Muscle layer of colon (tissue), 2 donors: Measurements from ENCODE around the gene PACS1.

Experiments used
- H3K27ac ChIP-seq: one replicate; pipeline ENCODE4 v1.7.0; 2013; ENCODE audit warnings: low read depth, mild to moderate bottlenecking, low read length, moderate library complexity
- H3K27me3 ChIP-seq, 2 donors: one replicate each; pipeline ENCODE4 v1.7.0; 2013; ENCODE audit warnings: low read length in 2 of 2, mild to moderate bottlenecking in 2 of 2; ENCODE audit not compliant: insufficient read depth in 2 of 2, control insufficient read depth in 1 of 2
- H3K36me3 ChIP-seq: one replicate; pipeline ENCODE4 v1.7.0; 2013; ENCODE audit warnings: mild to moderate bottlenecking, low read length; ENCODE audit not compliant: insufficient read depth
- H3K4me1 ChIP-seq: one replicate; pipeline ENCODE4 v1.7.0; 2013; ENCODE audit warnings: mild to moderate bottlenecking, low read length; ENCODE audit not compliant: insufficient read depth
- H3K4me3 ChIP-seq, 2 donors: one replicate each; pipeline ENCODE4 v1.7.0; 2013; ENCODE audit warnings: low read length in 2 of 2, low read depth in 1 of 2, mild to moderate bottlenecking in 1 of 2, moderate library complexity in 1 of 2
- H3K9ac ChIP-seq: one replicate; pipeline ENCODE4 v1.7.0; 2013; ENCODE audit warnings: low read length
- H3K9me3 ChIP-seq: one replicate; pipeline ENCODE4 v1.7.0; 2013; ENCODE audit warnings: mild to moderate bottlenecking, low read length
- donor health status: abdominal sarcoma.
- donor health status: Adenocarcinoma of cecum.

Gene PACS1

GRCh38 chr11:66042227-66042995 is 27.7 kb upstream of the PACS1 start:
- Histone ChIP-seq H3K9me3 (no peaks in the 10 kb centered on the region), H3K4me3 (no peak overlapping the region), H3K27me3 (peaks cover 0 to 6% of the 10 kb centered on the region in 2 donors), H3K27ac (no peak overlapping the region), H3K9ac (no peak overlapping the region), H3K4me1 (no peaks in the 10 kb centered on the region), H3K36me3 (no peaks in the 10 kb centered on the region)

GRCh38 chr11:66042996-66043906 is 26.8 kb upstream of the PACS1 start:
- H3K9me3 ChIP-seq = no peaks in the 10 kb centered on the region
- H3K4me1 ChIP-seq = no peaks in the 10 kb centered on the region
- H3K36me3 ChIP-seq = no peaks in the 10 kb centered on the region
- no peak overlapping the region for H3K27ac ChIP-seq
- no peak overlapping the region for H3K9ac ChIP-seq
- H3K4me3 ChIP-seq = no peak overlapping the region
- H3K27me3 ChIP-seq = peaks cover 7 to 14% of the 10 kb centered on the region in 2 donors

GRCh38 chr11:66044757-66045156 is 25.3 kb upstream of the PACS1 start:
- Histone ChIP-seq H3K9ac (no peak overlapping the region), H3K4me3 (no peak overlapping the region), H3K9me3 (no peaks in the 10 kb centered on the region), H3K27me3 (peaks cover 7 to 22% of the 10 kb centered on the region in 2 donors), H3K4me1 (no peaks in the 10 kb centered on the region), H3K27ac (no peak overlapping the region), H3K36me3 (no peaks in the 10 kb centered on the region)

GRCh38 chr11:66045177-66045639 is 24.9 kb upstream of the PACS1 start:
- H3K4me3 ChIP-seq = no peak overlapping the region
- H3K9ac ChIP-seq = no peak overlapping the region
- H3K27me3 ChIP-seq = peaks cover 7 to 22% of the 10 kb centered on the region in 2 donors
- H3K9me3 ChIP-seq = no peaks in the 10 kb centered on the region
- no peaks in the 10 kb centered on the region for H3K4me1 ChIP-seq
- H3K27ac ChIP-seq = no peak overlapping the region
- no peaks in the 10 kb centered on the region for H3K36me3 ChIP-seq

GRCh38 chr11:66046901-66047300 is 23.2 kb upstream of the PACS1 start:
- Histone ChIP-seq H3K9me3 (no peaks in the 10 kb centered on the region), H3K27me3 (peaks cover 7 to 22% of the 10 kb centered on the region in 2 donors), H3K4me3 (no peak overlapping the region), H3K36me3 (no peaks in the 10 kb centered on the region), H3K27ac (no peak overlapping the region), H3K4me1 (peaks cover 8% of the 10 kb centered on the region), H3K9ac (no peak overlapping the region)

- Histone ChIP-seq H3K9me3 (no peaks in the 10 kb centered on the region), H3K9ac (no peak overlapping the region), H3K27me3 (peaks cover 7 to 22% of the 10 kb centered on the region in 2 donors), H3K4me1 (peaks cover 8% of the 10 kb centered on the region), H3K4me3 (no peak overlapping the region), H3K36me3 (no peaks in the 10 kb centered on the region), H3K27ac (no peak overlapping the region)
Measured at GRCh38 chr11:66047541-66048365, 22.3 kb upstream of the PACS1 start.

- peaks cover 7 to 22% of the 10 kb centered on the region in 2 donors for H3K27me3 ChIP-seq
- no peaks in the 10 kb centered on the region for H3K9me3 ChIP-seq
- H3K27ac ChIP-seq = no peak within 1 kb of the TSS
- H3K9ac ChIP-seq = no peak within 1 kb of the TSS
- no peak within 1 kb of the TSS for H3K4me3 ChIP-seq
- no peaks in the 10 kb centered on the region for H3K36me3 ChIP-seq
- peaks cover 16% of the 10 kb centered on the region for H3K4me1 ChIP-seq
Measured at GRCh38 chr11:66048547-66049323, 21.3 kb upstream of the PACS1 start, which contains the start of gene GAL3ST3. Gene GAL3ST3 (minus strand): TSS chr11:66049161. CDS start chr11:66045415, 3,746 bp downstream.

- no peak overlapping the region for H3K9ac ChIP-seq
- H3K27me3 ChIP-seq = peaks cover 7 to 22% of the 10 kb centered on the region in 2 donors
- H3K27ac ChIP-seq = peak overlapping the region; percentile 96
- no peaks in the 10 kb centered on the region for H3K9me3 ChIP-seq
- H3K36me3 ChIP-seq = peaks cover 14% of the 10 kb centered on the region
- peaks cover 16% of the 10 kb centered on the region for H3K4me1 ChIP-seq
- no peak overlapping the region for H3K4me3 ChIP-seq
Measured at GRCh38 chr11:66050581-66051231, 19.4 kb upstream of the PACS1 start.

GRCh38 chr11:66051371-66051765 is 18.7 kb upstream of the PACS1 start:
- Histone ChIP-seq H3K9ac (peak overlapping the region; percentile 68), H3K27ac (peak overlapping the region; percentile 96), H3K36me3 (peaks cover 21% of the 10 kb centered on the region), H3K4me3 (peak overlapping the region; percentile 45 to 65), H3K27me3 (peaks cover 7 to 22% of the 10 kb centered on the region in 2 donors), H3K4me1 (peaks cover 16% of the 10 kb centered on the region), H3K9me3 (no peaks in the 10 kb centered on the region)
